HEK293 (cell line): ENCODE results near the gene PWWP2B.

Source experiments
- CTCF ChIA-PET: fragments of 350-600 bp; formaldehyde crosslinking; extraction: SDS; loops from one replicate; lab custom pipeline; 2021; ENCODE audit warnings: antibody characterized with exemption; lab: Yijun Ruan, JAX
- POLR2A ChIA-PET: fragments of 300-600 bp; formaldehyde crosslinking; extraction: SDS; loops from one replicate; lab custom pipeline; 2020; ENCODE audit warnings: antibody characterized with exemption, inconsistent platforms; lab: Yijun Ruan, JAX
- H3K27ac ChIP-seq: fragments of 200-500 bp; sonication (Bioruptor generic); 2 replicates; pipeline ENCODE4 v1.5.1; 2014; ENCODE audit warnings: low read depth, low read length, control low read depth, inconsistent platforms; ENCODE audit errors: extremely low read depth
- H3K36me3 ChIP-seq, 2 experiments: fragments of 200-500 bp in 1 of 2; sonication (Bioruptor generic) in 1 of 2; 1 replicate in 1 of 2; 2 replicates in 1 of 2; pipeline ENCODE4 v1.5.1; 2014 to 2017; ENCODE audit warnings: inconsistent platforms in 2 of 2, low read length in 2 of 2; ENCODE audit not compliant: control insufficient read depth in 2 of 2, insufficient read depth in 1 of 2
- H3K4me1 ChIP-seq: fragments of 200-500 bp; sonication (Bioruptor generic); 2 replicates; pipeline ENCODE4 v1.5.1; 2014; ENCODE audit warnings: mild to moderate bottlenecking, low read length, inconsistent platforms; ENCODE audit not compliant: control insufficient read depth, insufficient read depth
- H3K4me3 ChIP-seq: 2 replicates; pipeline ENCODE4 v1.5.1; 2011; ENCODE audit warnings: low read depth, mild to moderate bottlenecking, control low read depth, low read length, moderate library complexity
- H3K9me3 ChIP-seq: fragments of 200-500 bp; sonication (Bioruptor generic); 2 replicates; pipeline ENCODE4 v1.5.1; 2014; ENCODE audit warnings: low read depth, low read length, inconsistent platforms; ENCODE audit not compliant: control insufficient read depth, insufficient read depth
- GFI1B ChIP-seq: fragments of 450-650 bp; formaldehyde crosslinking; IDR thresholded peaks from 2 replicates; pipeline ENCODE4 v1.5.1; 2016; ENCODE audit warnings: missing biosample characterization, missing genetic modification characterization
- GLIS1 ChIP-seq: fragments of 450-650 bp; formaldehyde crosslinking; IDR thresholded peaks from 2 replicates; pipeline ENCODE4 v1.5.1; 2016; ENCODE audit warnings: missing biosample characterization, missing genetic modification characterization
- KLF1 ChIP-seq: fragments of 450-650 bp; formaldehyde crosslinking; IDR thresholded peaks from 2 replicates; pipeline ENCODE4 v1.5.1; 2016; ENCODE audit warnings: missing biosample characterization, missing genetic modification characterization
- KLF7 ChIP-seq: fragments of 450-650 bp; formaldehyde crosslinking; IDR thresholded peaks from 2 replicates; pipeline ENCODE4 v1.5.1; 2016; ENCODE audit warnings: missing biosample characterization, missing genetic modification characterization, borderline replicate concordance
- KLF8 ChIP-seq: fragments of 450-650 bp; formaldehyde crosslinking; IDR thresholded peaks from 2 replicates; pipeline ENCODE4 v1.5.1; 2016; ENCODE audit warnings: missing biosample characterization, missing genetic modification characterization
- MEIS1 ChIP-seq: sonication (generic); formaldehyde crosslinking; IDR thresholded peaks from 2 replicates; pipeline ENCODE4 v1.8.1; 2022; ENCODE audit warnings: missing genetic modification reagents, mild to moderate bottlenecking, borderline replicate concordance
- SCRT1 ChIP-seq: fragments of 450-650 bp; formaldehyde crosslinking; IDR thresholded peaks from 2 replicates; pipeline ENCODE4 v1.5.1; 2016; ENCODE audit warnings: missing biosample characterization, missing genetic modification characterization, borderline replicate concordance
- ZFHX2 ChIP-seq: fragments of 450-650 bp; formaldehyde crosslinking; conservative IDR thresholded peaks from 2 replicates; pipeline ENCODE4 v1.5.1; 2016; ENCODE audit warnings: missing biosample characterization, missing genetic modification characterization
- ZNF239 ChIP-seq: fragments of 450-650 bp; formaldehyde crosslinking; IDR thresholded peaks from 2 replicates; pipeline ENCODE4 v1.5.1; 2016; ENCODE audit warnings: missing biosample characterization, missing genetic modification characterization
- ZNF266 ChIP-seq: fragments of 450-650 bp; formaldehyde crosslinking; IDR thresholded peaks from 2 replicates; pipeline ENCODE4 v1.5.1; 2016; ENCODE audit warnings: missing biosample characterization, missing genetic modification characterization, low read depth
- ZNF311 ChIP-seq: fragments of 450-650 bp; formaldehyde crosslinking; IDR thresholded peaks from 2 replicates; pipeline ENCODE4 v1.5.1; 2017; ENCODE audit warnings: missing biosample characterization, missing genetic modification characterization, borderline replicate concordance
- ZNF354C ChIP-seq: fragments of 450-650 bp; formaldehyde crosslinking; IDR thresholded peaks from 2 replicates; pipeline ENCODE4 v1.5.1; 2016; ENCODE audit warnings: missing biosample characterization, missing genetic modification characterization, low read depth, borderline replicate concordance
- ZNF394 ChIP-seq: fragments of 450-650 bp; formaldehyde crosslinking; IDR thresholded peaks from 2 replicates; pipeline ENCODE4 v1.5.1; 2016; ENCODE audit warnings: missing biosample characterization, missing genetic modification characterization, mild to moderate bottlenecking, moderate library complexity, borderline replicate concordance
- ZNF600 ChIP-seq: fragments of 450-650 bp; formaldehyde crosslinking; IDR thresholded peaks from 2 replicates; pipeline ENCODE4 v1.5.1; 2016; ENCODE audit warnings: missing biosample characterization, missing genetic modification characterization
- ZNF654 ChIP-seq: fragments of 450-650 bp; formaldehyde crosslinking; IDR thresholded peaks from 2 replicates; pipeline ENCODE4 v1.5.1; 2016; ENCODE audit warnings: low read depth, missing biosample characterization, missing genetic modification characterization
- ZNF776 ChIP-seq: fragments of 450-650 bp; formaldehyde crosslinking; IDR thresholded peaks from 2 replicates; pipeline ENCODE4 v1.5.0; 2017; ENCODE audit warnings: missing biosample characterization, missing genetic modification characterization, borderline replicate concordance
- ZNF830 ChIP-seq: fragments of 450-650 bp; IDR thresholded peaks from 2 replicates; pipeline ENCODE4 v1.5.0; 2018; ENCODE audit warnings: missing biosample characterization, missing genetic modification characterization, low read depth, mild to moderate bottlenecking, moderate library complexity
- ZSCAN16 ChIP-seq: fragments of 450-650 bp; formaldehyde crosslinking; IDR thresholded peaks from 2 replicates; pipeline ENCODE4 v1.5.1; 2016; ENCODE audit warnings: missing biosample characterization, missing genetic modification characterization
- TF ChIP-seq, protein P1 (sequence below): fragments of 450-650 bp; formaldehyde crosslinking; IDR thresholded peaks from 2 replicates; pipeline ENCODE4 v1.5.1; 2016; ENCODE audit warnings: missing biosample characterization, missing genetic modification characterization
- TF ChIP-seq, protein P2 (sequence below): fragments of 450-650 bp; formaldehyde crosslinking; IDR thresholded peaks from 2 replicates; pipeline ENCODE4 v1.5.1; 2016; ENCODE audit warnings: missing biosample characterization, missing genetic modification characterization
- TF ChIP-seq, protein P3 (sequence below): fragments of 450-650 bp; formaldehyde crosslinking; IDR thresholded peaks from 2 replicates; pipeline ENCODE4 v1.5.1; 2016; ENCODE audit warnings: missing biosample characterization, missing genetic modification characterization
- TF ChIP-seq, protein P4 (sequence below): fragments of 450-650 bp; formaldehyde crosslinking; IDR thresholded peaks from 2 replicates; pipeline ENCODE4 v1.5.1; 2016; ENCODE audit warnings: missing biosample characterization, missing genetic modification characterization
- TF ChIP-seq, protein P5 (sequence below): fragments of 450-650 bp; formaldehyde crosslinking; IDR thresholded peaks from 2 replicates; pipeline ENCODE4; 2016; ENCODE audit warnings: missing biosample characterization, missing genetic modification characterization
- TF ChIP-seq, protein P6 (sequence below): fragments of 450-650 bp; formaldehyde crosslinking; IDR thresholded peaks from 2 replicates; pipeline ENCODE4 v1.5.1; 2017; ENCODE audit warnings: missing biosample characterization, missing genetic modification characterization

PWWP2B gene

DNA sequence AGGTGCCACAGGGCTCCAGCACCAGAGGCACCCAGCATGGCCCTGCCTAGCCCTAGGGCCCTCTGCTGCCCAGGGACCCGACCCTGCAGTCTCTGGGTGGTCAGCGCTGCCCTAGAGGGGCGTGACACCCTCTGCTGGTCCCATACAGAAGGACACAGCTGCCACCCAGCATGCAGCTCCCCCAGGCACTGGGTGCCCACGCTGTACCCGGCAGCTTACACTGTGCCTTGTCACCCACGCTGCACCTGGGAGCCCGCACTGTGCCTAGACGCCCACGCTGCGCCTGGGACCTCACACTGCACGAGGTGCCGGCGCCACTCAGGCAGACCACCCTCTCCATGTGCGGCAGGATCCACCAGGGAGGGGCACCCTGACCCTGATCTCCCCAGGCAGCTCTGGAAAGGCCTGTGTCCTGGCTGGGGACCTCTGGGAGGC is 55.2 kb downstream of the PWWP2B start (continued):
- TF ChIP-seq, protein P1, sequence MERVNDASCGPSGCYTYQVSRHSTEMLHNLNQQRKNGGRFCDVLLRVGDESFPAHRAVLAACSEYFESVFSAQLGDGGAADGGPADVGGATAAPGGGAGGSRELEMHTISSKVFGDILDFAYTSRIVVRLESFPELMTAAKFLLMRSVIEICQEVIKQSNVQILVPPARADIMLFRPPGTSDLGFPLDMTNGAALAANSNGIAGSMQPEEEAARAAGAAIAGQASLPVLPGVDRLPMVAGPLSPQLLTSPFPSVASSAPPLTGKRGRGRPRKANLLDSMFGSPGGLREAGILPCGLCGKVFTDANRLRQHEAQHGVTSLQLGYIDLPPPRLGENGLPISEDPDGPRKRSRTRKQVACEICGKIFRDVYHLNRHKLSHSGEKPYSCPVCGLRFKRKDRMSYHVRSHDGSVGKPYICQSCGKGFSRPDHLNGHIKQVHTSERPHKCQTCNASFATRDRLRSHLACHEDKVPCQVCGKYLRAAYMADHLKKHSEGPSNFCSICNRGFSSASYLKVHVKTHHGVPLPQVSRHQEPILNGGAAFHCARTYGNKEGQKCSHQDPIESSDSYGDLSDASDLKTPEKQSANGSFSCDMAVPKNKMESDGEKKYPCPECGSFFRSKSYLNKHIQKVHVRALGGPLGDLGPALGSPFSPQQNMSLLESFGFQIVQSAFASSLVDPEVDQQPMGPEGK (tag by site-specific recombination): no peak
- no peak for TF ChIP-seq ZNF394 (tag by site-specific recombination)
- TF ChIP-seq GFI1B (tag by site-specific recombination): no peak
- peak; percentile 33; the same call in 1 of the 2 replicates for TF ChIP-seq ZFHX2 (tag by site-specific recombination)
- no peak for TF ChIP-seq ZNF600 (tag by site-specific recombination)
- no peak for TF ChIP-seq ZNF776

DNA sequence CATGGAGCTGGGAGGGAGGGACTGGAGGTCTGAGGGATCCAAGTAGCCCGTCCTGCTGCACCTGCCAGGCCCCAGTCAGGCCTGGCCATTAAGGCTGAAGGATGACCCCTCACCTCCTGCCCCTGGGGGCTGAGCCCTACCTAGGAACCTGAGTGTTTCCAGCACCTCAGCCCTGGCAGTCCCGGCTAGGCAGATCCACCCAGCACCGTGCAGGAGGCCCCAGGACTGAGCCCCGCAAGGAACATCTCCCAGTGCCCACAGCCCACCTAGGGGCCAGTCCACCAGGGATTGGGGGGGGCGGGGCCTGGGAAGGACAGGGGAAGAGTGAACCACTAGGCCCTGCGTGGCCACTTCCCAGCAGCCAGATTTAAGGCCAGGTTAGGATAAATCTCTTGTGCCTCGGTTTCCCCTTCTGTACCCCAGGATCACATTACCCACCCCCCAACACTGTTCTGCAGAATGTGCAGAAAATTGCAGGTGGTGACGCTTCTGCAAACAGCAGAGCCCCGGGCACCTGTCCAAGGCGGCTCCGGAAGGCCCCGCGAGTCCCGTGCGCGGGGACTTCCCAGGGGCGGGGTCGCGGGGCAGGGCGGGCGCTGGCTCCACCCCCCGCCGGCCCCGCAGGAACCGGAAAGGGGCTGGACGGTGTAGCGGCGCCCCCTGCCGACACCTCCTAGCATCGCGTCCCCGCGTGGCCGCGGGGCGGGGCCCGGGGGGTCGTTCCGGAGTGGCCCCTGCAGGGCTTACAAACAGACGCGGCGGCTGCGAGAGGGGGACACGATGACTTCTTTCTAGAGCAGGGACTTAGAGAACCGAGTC is 55.9 kb downstream of the PWWP2B start:
- Histone ChIP-seq H3K9me3 (no peaks in the 10 kb centered on the region), H3K27ac (no peak overlapping the region), H3K4me1 (no peaks in the 10 kb centered on the region; the same call in 1 of the 2 replicates), H3K36me3 (no peaks in the 10 kb centered on the region), H3K4me3 (no peak overlapping the region)
- ChIA-PET CTCF (interaction anchor here (0.6 to 1.9 kb wide), 4 partner anchors 41 to 91 kb away, joined by 3 to 7 read pairs (median 4); no protein-coding TSS in a partner anchor), POLR2A (no interaction called here)
- peak; percentile 18; the same call in 1 of the 2 replicates for TF ChIP-seq KLF7 (tag by site-specific recombination)
- TF ChIP-seq, protein P2, sequence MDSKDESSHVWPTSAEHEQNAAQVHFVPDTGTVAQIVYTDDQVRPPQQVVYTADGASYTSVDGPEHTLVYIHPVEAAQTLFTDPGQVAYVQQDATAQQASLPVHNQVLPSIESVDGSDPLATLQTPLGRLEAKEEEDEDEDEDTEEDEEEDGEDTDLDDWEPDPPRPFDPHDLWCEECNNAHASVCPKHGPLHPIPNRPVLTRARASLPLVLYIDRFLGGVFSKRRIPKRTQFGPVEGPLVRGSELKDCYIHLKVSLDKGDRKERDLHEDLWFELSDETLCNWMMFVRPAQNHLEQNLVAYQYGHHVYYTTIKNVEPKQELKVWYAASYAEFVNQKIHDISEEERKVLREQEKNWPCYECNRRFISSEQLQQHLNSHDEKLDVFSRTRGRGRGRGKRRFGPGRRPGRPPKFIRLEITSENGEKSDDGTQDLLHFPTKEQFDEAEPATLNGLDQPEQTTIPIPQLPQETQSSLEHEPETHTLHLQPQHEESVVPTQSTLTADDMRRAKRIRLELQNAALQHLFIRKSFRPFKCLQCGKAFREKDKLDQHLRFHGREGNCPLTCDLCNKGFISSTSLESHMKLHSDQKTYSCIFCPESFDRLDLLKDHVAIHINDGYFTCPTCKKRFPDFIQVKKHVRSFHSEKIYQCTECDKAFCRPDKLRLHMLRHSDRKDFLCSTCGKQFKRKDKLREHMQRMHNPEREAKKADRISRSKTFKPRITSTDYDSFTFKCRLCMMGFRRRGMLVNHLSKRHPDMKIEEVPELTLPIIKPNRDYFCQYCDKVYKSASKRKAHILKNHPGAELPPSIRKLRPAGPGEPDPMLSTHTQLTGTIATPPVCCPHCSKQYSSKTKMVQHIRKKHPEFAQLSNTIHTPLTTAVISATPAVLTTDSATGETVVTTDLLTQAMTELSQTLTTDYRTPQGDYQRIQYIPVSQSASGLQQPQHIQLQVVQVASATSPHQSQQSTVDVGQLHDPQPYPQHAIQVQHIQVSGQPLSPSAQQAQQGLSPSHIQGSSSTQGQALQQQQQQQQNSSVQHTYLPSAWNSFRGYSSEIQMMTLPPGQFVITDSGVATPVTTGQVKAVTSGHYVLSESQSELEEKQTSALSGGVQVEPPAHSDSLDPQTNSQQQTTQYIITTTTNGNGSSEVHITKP (tag by site-specific recombination): peak; percentile 61
- TF ChIP-seq, protein P3, sequence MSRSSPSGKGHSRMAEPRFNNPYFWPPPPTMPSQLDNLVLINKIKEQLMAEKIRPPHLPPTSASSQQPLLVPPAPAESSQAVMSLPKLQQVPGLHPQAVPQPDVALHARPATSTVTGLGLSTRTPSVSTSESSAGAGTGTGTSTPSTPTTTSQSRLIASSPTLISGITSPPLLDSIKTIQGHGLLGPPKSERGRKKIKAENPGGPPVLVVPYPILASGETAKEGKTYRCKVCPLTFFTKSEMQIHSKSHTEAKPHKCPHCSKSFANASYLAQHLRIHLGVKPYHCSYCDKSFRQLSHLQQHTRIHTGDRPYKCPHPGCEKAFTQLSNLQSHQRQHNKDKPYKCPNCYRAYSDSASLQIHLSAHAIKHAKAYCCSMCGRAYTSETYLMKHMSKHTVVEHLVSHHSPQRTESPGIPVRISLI: no peak
- TF ChIP-seq, protein P4, sequence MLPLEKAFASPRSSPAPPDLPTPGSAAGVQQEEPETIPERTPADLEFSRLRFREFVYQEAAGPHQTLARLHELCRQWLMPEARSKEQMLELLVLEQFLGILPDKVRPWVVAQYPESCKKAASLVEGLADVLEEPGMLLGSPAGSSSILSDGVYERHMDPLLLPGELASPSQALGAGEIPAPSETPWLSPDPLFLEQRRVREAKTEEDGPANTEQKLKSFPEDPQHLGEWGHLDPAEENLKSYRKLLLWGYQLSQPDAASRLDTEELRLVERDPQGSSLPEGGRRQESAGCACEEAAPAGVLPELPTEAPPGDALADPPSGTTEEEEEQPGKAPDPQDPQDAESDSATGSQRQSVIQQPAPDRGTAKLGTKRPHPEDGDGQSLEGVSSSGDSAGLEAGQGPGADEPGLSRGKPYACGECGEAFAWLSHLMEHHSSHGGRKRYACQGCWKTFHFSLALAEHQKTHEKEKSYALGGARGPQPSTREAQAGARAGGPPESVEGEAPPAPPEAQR (tag by site-specific recombination): no peak
- TF ChIP-seq MEIS1 (CRISPR knock-in tag): no peak
- TF ChIP-seq SCRT1 (tag by site-specific recombination): no peak
- TF ChIP-seq ZNF830 (tag by site-specific recombination): no peak
- TF ChIP-seq KLF8 (tag by site-specific recombination): peak; percentile 76
- peak; percentile 68; the same call in 1 of the 2 replicates for TF ChIP-seq GLIS1 (tag by site-specific recombination)
- TF ChIP-seq, protein P5, sequence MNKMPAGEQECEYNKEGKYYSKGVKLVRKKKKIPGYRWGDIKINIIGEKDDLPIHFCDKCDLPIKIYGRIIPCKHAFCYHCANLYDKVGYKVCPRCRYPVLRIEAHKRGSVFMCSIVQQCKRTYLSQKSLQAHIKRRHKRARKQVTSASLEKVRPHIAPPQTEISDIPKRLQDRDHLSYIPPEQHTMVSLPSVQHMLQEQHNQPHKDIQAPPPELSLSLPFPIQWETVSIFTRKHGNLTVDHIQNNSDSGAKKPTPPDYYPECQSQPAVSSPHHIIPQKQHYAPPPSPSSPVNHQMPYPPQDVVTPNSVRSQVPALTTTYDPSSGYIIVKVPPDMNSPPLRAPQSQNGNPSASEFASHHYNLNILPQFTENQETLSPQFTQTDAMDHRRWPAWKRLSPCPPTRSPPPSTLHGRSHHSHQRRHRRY (tag by site-specific recombination): no peak
- peak; percentile 65 for TF ChIP-seq KLF1 (tag by site-specific recombination)
- no peak for TF ChIP-seq ZNF239 (tag by site-specific recombination)
- TF ChIP-seq, protein P6, sequence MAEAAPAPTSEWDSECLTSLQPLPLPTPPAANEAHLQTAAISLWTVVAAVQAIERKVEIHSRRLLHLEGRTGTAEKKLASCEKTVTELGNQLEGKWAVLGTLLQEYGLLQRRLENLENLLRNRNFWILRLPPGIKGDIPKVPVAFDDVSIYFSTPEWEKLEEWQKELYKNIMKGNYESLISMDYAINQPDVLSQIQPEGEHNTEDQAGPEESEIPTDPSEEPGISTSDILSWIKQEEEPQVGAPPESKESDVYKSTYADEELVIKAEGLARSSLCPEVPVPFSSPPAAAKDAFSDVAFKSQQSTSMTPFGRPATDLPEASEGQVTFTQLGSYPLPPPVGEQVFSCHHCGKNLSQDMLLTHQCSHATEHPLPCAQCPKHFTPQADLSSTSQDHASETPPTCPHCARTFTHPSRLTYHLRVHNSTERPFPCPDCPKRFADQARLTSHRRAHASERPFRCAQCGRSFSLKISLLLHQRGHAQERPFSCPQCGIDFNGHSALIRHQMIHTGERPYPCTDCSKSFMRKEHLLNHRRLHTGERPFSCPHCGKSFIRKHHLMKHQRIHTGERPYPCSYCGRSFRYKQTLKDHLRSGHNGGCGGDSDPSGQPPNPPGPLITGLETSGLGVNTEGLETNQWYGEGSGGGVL (tag by site-specific recombination): no peak
- no peak for TF ChIP-seq ZNF354C (tag by site-specific recombination)
- TF ChIP-seq ZSCAN16 (tag by site-specific recombination): no peak
- no peak for TF ChIP-seq ZNF311 (tag by site-specific recombination)
- peak; percentile 66 for TF ChIP-seq ZNF654
- no peak for TF ChIP-seq ZNF266
